DLD1 (cell line): ENCODE data around the gene RMND5A.

Experiments used
- in situ Hi-C: cut with HindIII; loops from 2 replicates; pipeline ENCODE4 v1.10.0; 2017; ENCODE audit warnings: low sequenced_read_pairs

Gene RMND5A

GRCh38 chr2:86825036-86825692, 105.1 kb downstream of the RMND5A start:
- in situ Hi-C loops: no loop called here

DNA sequence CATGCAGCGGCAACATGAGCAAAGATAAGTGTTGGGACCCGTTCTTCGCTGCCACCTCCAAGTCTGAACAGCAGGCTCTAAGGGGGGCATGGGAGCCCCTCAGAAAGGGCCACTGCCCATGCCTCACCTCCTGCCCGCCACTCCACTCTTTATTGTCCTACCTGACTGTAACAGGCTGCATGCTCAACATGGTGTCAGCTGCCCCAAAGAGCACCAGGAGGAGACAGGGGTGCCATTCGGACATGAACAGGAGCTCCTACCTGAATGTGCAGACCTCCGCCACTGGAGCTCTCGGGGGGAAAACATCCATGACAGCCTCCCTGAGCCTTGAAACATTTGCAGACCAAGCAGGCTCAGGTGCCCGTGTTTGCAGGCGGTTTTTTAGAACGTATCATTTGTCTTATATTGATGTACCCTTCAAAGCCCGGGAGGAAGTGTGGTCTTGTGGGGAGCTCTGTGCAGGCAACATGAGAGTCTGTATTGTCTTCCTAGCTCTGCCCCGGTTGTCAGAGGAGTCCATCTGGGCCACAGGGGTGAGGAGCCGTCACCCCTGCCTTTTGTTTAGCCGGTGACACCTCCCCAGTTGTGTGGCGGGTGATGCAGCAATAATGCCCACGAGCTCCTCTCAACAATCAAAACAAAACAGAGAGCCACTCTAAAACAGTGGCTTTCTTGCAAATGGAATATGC, 105.7 kb downstream of the RMND5A start:
- in situ Hi-C loops: no loop called here

GRCh38 chr2:86826951-86827350, 106.9 kb downstream of the RMND5A start:
- in situ Hi-C loops: no loop called here
